ENCODE data around the gene CAMTA1.

Gene CAMTA1

DNA sequence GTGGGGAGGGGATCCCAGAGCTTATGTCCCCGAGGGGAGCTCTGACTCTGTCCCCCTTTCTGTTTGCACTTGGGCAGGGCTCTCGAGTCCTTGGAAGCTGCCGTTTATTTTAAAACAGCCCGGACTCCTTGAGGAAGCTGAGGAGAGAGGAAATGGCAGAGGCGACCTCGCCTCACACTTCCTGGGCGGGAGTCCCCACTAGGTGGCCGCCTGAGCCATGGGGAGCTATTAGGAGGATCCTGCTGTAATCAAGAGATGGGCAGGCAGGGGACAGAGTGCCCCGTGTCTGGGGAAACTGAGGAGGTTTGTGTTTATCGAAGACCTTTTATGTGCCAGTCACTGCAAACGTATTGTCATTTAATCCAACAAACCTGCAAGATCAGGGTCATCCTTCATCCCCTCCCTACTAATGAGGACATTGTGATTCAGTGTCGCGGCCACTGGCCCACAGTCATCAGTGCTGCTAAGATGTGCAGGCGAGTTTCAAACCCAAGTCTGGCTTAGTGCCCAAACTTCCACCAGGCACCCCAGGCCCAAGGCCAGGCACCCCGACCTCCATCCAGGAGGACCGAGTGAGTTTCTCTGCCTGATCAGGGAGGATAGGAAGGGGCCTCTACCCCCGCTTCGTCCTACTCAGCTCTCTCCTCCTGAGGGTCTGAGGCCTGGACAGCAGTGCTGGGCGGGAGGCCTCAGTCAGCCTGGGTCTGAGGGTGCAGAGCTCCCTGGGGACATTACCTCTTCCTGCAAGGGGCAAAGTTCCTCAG lies 669.0 kb downstream of the CAMTA1 start:
- no peak for DNase-seq

DNA sequence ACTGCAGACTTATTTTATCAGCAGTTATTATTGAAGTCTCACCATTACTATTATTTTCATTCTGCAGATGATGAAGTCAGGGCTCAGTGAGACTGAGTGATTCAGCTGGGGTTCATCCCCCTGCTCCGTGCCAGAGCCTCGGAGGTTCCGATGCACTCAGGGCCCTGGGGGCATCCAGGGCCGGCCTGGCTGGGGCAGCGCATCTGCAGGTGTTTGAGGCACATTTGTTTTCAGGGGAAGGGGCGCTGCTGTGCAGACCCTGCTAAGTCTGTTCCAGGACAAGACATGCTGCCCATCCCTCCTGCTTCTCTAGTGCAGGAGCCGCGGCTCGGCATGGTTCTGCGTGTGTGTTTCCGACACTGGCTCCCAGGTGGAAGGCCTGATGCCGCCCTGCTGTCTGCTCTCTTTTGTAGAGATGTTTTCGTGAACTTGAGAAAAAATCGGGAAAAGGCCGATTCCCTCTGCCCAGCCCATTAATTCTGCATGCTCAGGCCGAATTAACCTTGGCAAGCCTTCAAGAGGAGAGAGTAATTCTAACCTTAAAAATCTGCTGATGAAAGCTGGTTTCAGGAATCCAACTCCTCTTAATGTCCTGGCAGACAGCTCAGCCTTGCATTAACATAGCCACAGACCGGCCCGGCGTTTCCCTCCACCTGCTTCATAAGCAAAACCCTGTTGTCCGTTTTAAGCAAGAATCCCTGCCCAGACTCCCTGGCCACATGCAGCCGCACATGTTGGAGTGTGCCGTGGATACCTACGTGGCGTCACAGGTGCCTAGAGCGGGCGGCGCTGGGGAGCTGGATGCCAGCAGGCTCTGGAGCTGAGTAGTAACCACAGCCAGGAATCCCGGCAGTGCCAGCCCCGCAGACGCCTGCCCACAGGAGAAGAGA lies 669.9 kb downstream of the CAMTA1 start:
- no peak for DNase-seq

DNA sequence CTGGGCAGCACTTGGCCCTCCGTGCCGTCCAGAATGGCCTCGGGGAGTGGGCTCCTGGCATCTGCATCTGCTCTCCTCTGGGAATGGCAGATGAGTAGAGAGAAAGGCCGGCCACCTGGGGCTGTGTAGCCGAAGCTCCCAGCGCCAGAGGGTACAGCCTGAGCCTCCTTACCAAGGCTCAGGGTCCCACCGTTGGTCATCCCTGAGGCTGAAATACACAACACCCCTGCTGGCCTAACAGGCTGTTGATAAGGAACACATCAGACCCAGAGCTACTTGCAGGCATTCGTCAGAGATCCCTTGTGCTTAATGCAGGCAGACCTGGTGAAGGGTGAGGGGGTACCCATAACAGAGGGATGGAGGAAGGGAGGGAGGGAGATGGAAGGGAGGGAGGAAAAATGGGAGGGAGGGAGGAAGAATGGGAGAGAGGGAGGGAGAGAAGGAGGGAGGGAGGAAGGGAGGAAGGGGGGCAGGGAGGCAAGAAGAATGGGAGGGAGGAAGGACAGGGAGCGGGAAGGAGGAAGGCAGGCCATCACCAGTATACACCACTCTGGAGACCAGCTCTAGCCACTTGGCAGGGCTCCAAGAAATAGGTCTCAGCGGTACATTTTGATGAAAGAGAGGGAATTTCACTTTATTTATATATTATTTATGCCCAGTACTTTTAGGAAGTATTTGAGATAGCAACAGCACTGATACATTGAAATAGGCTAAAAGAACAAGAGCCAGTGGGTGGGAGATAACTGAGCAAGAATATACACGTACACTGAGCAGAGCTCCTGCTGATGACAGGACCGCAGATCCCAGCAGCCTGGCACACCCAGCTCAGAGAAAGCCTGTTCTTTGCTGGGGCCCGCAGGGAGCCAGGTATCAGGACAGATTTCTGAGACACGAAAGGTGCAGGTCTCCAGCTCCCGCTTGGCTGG lies 670.8 kb downstream of the CAMTA1 start:
- no peak for DNase-seq

DNA sequence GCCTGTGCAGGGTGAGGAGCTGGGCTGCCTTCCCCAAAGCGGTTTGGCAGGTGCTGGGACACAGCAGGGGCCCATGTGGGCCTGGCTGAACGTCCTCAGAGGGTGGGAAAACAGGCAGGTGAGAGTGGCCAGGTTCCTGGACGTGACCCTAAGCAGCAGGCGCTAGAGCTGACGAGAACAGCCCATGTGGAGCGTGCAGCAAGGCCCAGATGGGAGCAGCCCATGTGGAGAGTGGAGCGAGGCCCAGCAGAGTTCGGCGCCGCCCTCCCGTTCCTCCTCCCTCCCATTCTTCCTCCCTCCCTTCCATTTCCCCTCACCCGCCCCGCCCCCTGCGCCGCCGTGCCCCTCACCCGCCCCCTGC lies 671.4 kb downstream of the CAMTA1 start:
- DNase-seq, result no peak

DNA sequence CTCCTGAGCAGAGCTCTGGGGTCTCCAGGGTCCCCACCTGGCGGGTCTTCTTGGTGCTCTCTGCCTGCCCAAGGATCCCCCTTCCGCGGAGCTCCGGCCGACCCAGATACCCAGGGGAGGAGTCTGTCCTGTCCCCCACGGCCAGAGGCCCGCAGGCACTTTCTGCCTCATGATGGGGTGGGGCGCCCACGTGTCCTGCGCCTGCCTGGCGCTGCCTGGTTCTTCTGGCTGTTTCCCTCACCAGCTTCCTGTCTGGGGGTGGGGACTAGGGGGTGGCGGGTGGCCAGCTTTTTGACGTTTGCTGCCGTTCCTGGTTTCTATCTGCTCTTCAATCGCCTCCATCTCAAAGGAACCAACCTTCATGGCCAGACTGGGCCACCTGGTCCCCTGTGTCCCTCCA lies 672.6 kb downstream of the CAMTA1 start:
- no peak for DNase-seq

DNA sequence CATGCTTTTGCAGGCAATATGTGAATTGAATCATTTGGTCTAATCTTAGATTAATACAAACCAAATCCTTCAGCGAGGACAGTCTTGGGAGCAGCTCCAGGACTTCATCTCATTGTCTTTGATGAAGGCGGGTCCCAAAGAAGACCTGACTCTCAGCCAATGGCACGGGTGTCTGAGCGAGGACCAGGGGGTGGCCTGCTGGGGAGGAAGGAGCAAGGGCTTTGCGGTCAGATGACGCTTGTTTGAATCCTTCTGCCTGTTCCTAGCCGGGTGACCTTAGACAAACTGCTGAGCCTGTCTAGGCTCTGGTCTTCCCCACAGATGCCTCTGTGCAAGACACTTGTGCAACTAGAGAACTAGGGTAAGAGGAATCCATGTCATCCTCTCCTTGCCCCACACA lies 673.7 kb downstream of the CAMTA1 start:
- no peak for DNase-seq

DNA sequence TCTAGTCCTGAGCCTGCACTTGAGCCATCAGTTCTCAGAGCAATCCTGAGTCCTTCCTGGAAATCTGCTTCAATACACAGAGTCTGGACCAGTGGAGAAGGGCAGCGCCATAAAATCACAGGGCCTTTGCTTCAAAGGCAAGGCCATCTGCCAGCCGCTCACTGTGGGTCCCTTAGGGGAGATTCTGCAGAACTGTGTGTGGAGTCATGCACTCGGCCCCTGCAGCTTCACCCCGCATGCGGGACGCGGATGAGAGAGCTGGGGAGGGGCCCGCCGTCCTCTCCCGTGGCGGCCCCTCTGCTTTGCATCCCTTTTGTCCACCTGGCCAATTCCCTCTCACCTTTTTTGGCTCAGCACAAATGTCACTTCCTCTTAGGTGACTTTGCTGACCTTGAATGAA lies 674.7 kb downstream of the CAMTA1 start:
- DNase-seq, result no peak

DNA sequence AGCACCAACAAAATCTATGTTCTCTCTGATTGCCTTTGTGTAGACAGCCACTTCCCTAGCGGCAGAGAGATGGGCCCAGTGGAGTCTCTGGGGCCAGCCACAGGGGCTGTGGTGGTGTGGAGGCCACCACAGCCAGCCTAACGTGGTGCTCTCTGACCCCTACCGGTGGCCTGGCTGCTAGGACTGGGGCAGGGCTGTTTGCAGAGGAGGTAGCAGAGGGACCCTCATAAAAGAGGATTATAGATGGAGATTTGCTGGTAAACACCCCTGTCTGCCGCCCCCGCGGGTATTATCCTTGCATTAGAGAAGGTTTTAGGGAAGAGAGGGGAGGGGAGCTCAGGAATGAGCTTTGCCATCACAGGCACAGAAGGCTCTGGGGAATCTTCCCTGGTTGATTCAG lies 675.6 kb downstream of the CAMTA1 start:
- no peak for DNase-seq

DNA sequence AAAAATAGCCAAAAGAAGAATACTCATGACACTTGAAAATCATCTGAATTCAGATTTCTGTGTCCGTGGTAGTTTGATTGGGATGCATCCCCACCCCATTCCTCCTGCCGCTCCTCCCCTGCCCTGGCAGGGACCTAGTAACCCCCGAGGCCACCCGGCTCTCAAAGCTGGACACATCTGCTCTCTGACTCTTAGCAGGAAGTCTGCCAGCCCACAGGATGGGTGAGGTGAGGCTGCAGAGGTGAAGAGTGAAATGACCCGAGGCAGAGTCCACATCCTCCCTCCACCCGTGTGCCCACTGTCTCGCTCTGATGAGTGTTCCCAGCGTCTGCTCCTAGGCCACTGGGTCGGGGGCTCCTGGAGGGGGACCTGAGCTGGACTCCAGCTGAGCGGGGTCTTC lies 677.4 kb downstream of the CAMTA1 start:
- no peak for DNase-seq

DNA sequence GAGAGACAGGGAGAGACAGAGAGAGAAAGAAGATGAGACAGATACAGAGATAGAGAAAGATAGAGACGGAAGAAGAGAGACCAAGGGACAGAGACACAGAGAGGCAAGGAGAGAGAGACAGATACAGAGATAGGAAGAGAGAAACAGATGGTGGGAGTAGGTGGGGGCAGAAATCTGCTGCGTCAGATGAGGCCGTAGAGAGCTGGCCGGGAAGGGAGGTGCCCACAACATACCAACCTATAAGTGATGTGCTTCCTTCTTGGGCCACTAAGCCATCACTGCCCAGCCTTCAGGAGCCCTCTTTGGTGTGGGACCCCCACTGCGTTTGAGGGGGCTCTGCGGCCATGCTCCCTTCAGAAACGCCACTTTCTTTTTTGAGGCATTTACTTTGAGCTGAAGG lies 678.3 kb downstream of the CAMTA1 start:
- DNase-seq, result no peak

DNA sequence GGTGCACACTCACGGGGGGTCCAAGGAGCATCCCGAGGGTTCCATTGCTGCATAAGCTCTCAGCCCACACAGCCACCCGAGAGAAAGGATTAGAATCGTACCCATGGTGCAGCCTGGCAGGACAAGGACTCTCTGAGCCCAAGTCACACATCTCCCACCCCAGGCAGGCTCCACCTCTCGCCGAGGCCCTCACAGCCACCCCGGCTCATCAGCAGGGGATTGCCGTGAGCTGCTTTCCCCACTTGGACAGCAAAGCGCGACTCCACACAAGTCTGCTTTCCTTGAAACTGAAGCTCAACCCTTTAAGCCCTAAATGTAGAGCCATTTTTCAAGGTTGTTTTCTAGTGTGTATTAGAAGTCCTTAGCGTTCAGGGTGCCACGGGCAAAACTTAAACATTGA lies 679.5 kb downstream of the CAMTA1 start:
- no peak for DNase-seq

DNA sequence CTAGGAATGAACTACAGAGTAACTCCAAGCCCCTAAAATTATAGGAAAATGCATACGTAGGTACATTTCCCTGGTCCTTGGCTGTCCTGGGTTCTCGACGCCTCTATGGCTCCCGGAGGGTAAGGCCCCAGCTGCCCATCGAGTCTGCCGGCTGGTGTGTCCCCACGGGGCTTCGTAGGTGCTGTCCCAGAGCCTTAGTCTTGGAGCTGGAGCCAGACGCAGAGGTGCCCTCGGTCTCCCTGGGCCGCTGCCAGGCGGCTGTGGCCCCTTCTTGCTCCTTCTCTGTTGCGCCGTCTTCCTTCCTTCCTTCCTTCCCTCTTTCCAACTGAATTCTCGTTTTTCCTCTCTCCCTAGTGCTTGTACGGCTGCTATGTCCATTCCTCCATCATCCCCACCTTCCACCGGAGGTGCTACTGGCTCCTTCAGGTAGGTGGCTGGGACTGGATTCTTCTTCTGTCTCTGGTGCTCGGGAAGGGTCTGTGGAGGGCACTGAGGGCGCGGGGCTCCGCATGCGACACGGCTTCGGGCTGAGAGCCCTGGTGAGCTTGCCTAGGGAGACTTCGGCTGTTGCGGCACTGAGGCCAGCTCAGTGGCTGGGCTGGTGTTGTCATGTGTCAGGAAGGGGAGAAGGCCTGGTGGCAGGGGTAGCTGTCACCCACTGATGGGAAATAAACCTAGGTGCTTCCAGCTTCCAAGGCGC lies 682.4 kb downstream of the CAMTA1 start:
- no peak for DNase-seq

DNA sequence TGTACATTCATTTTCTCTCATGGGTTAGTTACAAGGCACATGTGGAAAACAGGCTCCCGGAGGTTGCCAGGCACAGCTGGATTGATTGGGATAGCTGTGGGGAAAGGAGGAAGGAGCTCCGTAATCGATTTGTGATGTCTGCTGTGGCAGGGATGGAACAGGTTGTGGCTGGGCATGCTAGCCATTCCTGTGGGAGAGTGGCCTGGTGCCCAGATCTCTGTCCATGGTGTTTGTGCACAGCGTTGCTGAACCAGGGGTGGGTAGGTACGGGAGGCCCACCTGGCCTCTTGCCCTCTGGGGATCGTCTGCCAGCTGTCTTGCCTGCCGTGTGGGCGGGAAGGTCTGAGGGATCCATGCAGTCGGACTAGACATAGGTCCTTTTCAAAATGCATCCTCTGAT lies 683.0 kb downstream of the CAMTA1 start:
- DNase-seq, result no peak

DNA sequence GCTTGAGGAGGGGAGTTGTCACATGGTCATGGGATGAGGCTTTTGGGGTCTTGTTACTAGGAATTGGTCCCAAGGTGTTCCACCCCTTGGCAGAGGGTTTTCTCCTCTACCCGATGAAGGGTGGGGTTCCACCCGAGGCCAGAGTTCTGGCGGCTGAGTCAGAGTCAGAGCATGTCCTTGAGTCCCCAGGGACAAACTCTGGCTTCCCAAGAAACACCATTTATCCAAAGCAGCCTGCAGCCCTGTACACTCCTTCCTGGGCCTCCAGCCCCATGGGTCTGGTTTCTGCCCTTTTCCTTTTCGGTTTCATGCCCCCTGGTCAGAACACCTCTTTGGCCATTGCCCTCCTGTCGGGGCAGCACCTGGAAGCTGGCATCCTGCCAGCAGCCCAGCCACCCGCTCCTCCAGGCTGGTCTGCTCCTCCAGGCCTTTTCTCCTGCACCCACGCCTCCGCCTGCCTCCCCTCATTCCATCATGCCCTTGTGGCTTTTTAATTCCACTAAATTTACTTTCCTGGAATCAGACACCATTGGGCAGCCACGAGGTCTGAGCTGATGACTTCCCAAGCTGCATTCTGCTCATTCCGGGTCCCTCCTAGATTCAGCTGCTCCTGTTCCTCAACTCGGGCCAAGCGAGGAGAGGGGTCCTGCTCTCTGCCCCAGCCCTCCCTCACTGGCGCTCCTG lies 684.1 kb downstream of the CAMTA1 start:
- DNase-seq, result no peak

DNA sequence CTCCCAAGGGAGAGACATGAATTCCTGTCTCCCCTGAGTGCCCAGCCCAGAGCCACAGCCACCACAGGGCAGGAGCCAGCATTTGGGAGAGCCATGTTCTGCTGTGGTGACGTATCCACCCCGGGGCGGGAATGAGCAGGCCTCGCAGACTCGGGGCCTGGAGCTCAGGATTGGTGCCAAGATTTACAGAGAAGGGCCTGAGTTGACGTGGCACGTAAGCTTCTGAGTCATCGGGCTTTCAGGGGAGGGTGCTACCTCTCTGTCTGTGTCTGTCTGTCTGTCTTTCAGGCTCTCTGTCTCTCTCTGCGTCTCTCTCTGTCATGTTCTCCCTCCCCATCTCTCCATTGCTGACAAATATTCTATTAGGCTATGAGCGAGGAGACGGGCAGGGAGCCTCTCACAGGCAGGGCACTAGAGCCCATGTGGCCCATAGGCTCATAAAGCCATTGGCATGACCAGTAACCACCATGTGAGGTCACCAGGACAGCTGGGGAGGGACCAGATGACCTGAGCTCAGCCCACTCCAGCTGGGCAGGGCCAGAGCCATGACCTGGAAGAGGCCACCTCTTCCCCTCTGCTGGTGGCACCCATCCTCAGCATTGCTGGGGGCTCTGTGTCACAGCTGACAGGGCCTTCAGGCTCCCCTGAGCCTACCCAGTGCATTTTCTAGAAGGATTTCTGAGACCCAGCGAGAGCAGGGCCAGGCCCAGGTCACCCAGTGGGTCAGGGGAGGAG lies 685.8 kb downstream of the CAMTA1 start:
- DNase-seq, result no peak

DNA sequence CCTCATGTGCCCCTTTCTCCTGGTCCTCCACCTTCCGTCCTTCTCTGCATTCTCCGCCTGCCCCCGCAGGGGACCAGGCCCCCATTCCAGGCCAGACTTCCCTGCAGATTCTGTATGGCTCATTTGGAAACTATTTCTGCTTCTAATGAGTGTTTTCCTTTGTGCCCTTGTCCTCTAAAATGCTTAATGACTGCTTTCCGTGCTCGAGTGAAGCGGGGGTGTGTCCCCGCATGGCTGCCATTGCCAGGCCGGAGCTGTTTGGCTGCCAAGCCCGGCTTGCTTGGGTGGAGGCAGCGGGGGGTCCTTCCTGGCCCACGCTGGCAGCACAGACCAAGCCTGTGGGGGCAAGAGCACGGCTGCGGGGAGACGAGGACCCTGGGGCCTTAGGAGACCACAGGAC lies 686.6 kb downstream of the CAMTA1 start:
- no peak for DNase-seq

DNA sequence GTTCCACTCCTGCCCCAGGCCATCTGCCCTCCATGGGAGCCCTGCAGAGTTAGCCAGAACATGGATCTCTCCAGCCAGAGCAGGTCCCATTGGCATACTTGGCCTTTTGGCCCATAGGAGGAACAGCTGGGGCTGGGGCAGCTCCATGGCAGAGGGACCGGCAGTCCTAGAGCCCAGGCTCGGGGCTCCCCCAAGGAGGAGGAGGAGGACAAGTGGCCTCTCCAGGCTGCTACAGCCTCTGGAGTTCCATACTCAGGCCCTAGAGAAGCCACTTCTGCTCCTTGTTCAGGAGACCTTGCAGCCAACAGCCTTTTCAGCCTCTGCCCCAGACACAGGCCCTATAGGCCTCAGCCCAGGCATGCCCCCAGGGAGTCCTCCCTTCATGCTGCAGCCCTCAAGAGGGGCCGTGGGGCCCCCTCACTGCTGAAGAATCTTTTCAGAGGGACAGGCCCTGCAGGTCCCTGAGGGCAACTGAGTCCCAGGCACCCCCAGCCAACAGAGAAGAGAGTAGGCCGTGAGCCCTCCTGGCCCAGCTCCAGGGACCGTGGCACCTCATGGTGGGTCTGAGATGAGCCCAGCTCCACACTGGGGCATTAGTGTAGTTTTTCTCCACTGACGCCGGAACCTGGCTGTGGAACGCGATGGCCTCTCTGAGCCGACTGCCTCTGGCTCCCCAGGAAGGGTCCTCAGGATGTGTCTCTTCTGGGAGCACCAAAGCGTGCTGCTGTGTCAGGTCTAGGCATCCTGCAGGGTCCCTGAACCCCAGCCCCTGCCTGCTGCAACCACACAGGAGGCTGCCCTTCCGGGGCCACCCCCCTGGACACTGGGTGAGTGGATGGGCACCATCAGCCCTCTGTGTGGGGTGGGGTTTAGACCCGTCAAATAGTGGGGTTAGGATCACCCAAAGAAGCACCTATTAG lies 688.2 kb downstream of the CAMTA1 start:
- DNase-seq, result no peak

DNA sequence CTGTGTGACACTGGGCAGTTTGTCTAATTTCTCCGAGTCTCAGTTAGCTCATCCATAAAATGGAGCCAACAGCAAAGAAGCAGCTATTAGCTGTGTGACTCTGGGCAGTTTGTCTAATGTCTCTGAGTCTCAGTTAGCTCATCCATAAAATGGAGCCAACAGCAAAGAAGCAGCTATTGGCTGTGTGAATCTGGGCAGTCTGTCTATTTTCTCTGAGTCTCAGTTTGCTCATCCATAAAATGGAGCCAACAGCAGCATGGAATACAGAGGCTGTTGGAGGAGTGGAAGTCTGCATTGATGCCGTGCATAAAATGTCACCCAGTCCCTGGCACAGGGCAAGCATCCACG lies 688.9 kb downstream of the CAMTA1 start:
- no peak for DNase-seq

DNA sequence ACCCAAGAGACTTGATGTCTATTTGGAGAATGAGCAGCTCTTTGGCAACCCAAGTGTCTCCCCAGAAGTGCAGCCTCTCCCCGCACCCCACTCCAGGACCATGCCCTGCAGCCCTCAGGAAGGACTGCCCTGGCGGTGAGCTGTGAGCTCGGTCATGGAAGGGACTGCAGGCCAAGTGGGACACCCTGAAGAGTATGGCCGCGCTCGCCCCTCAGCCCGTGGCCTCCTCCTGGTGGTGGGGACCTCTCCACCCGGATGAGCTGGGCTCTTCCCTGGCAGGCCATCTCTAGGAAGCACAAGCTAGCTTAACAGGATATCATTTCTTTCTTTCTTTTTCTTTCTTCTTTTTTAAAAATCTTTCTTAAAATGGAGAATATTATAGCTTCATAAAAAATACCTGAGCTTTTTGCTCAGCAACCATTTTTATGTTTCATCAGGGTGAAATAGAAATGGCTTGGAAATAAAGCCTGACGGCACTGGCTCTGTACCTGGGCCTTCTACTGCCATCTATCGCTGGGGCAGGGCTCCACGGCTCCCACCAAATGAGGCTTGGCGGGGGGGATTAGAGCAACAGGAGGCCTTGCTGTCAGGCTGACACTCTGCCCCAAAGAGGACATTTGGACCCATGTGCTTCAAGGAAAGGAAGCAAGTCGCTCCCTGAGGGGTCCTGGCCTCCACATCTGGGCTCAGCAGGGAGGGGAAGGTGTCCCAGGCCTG lies 689.7 kb downstream of the CAMTA1 start:
- DNase-seq, result no peak

DNA sequence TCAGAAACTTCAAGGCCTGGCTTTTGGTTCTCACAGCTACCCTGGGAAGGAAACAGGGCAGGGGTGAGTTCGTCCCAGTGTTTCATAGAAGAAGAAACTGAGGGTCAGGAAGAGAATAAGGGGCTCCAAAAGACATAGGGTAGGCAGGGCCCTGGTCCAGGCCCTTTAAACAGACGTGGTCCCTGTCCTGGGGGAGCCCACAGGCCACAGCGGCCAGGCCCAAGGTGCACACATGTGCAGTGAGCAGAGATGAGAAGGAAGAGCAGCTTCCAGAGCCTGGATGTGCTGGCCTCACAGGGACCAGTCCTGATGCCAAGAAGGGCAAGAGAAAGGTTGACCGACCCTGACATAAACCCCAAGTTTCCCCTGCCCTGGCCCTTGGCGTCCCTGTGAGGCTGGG lies 690.4 kb downstream of the CAMTA1 start:
- DNase-seq, result no peak

All from NCI-H1048 (cell line).